HCT116 (cell line): ENCODE data around the gene ELAVL2. TPM values are rescaled to one million over a fixed set of nuclear protein-coding genes. Genes with fewer than 3 reads are reported as not detected.

Experiments
- ATAC-seq: fragments of 200-7000 bp; cut with Tn5 transposase; 2 replicates; pipeline ENCODE4 v1.9.1; 2020; ENCODE audit warnings: mild to moderate bottlenecking, moderate library complexity
- BruUV-seq: library from RNA; stranded (reverse); fragments of 400-500 nt; replicated peaks from 2 replicates; lab custom pipeline; 2021; lab: Mats Ljungman, UMichigan
- CTCF ChIA-PET: fragments of 300-600 bp; sonication (Branson Sonifier 250); formaldehyde crosslinking; loops from one replicate; lab custom pipeline; 2021; ENCODE audit warnings: antibody characterized with exemption; lab: Charles Lee
- POLR2A ChIA-PET: fragments of 300-600, 350-600 bp; sonication (Branson Sonifier 250); formaldehyde crosslinking; loops from one replicate; lab custom pipeline; 2021; ENCODE audit warnings: antibody characterized with exemption; lab: Charles Lee
- RAD21 ChIA-PET, 2 experiments: fragments of 300-600 bp; sonication (Branson Sonifier 250); formaldehyde crosslinking; loops; one replicate each; lab custom pipeline; 2023; ENCODE audit warnings: low total read pairs in 2 of 2; ENCODE audit not compliant: uncharacterized antibody in 2 of 2, unreplicated experiment in 2 of 2, low non-redundant PET in 1 of 2; lab: Charles Lee
- DNase-seq: peaks from one replicate; pipeline ENCODE4 v3.0.0-alpha.2; 2010; ENCODE audit warnings: low read depth, low spot score
- H2AFZ ChIP-seq: fragments of 200-600 bp; shearing (Covaris generic), sonication (generic); 2 replicates; pipeline ENCODE4 v1.6.1; 2017; ENCODE audit warnings: low read depth, mixed run types, mixed read lengths, antibody characterized with exemption, low read length; ENCODE audit not compliant: poor library complexity, severe bottlenecking
- H3K27ac ChIP-seq: 2 replicates; pipeline ENCODE4 v1.5.1; 2012; ENCODE audit warnings: low read depth, low read length
- H3K27me3 ChIP-seq: fragments of 200-600 bp; sonication (generic); 2 replicates; pipeline ENCODE4 v1.6.1; 2016; ENCODE audit warnings: mixed run types, low read length, mixed read lengths; ENCODE audit not compliant: insufficient read depth
- H3K36me3 ChIP-seq, 2 experiments: fragments of 200-500 bp in 1 of 2; fragments of 200-600 bp in 1 of 2; sonication (Bioruptor generic) in 1 of 2; sonication (generic) in 1 of 2; 2 replicates each; pipeline versions ENCODE4 v1.5.1 to v1.6.1; 2014 to 2016; ENCODE audit warnings: low read length in 2 of 2, inconsistent platforms in 1 of 2, mixed read lengths in 1 of 2, mixed run types in 1 of 2; ENCODE audit not compliant: insufficient read depth in 2 of 2, control insufficient read depth in 1 of 2
- H3K4me1 ChIP-seq, 2 experiments: fragments of 200-600 bp in 1 of 2; sonication (generic) in 1 of 2; 2 replicates each; pipeline versions ENCODE4 v1.5.1 to v1.6.1; 2012 to 2017; ENCODE audit warnings: low read length in 2 of 2, inconsistent platforms in 1 of 2, mild to moderate bottlenecking in 1 of 2, mixed read lengths in 1 of 2, mixed run types in 1 of 2, moderate library complexity in 1 of 2; ENCODE audit not compliant: insufficient read depth in 2 of 2, control insufficient read depth in 1 of 2
- H3K4me2 ChIP-seq: fragments of 200-600 bp; sonication (generic); 2 replicates; pipeline ENCODE4 v1.6.1; 2017; ENCODE audit warnings: mixed run types, low read length, mixed read lengths
- H3K4me3 ChIP-seq, 2 experiments: fragments of 200-600 bp in 1 of 2; sonication (generic) in 1 of 2; replicated peaks in 1 of 2; 2 replicates each; pipeline ENCODE4 v1.5.1; 2011 to 2016; ENCODE audit warnings: low read length in 2 of 2, control low read depth in 1 of 2, low read depth in 1 of 2, mild to moderate bottlenecking in 1 of 2, mixed read lengths in 1 of 2, mixed run types in 1 of 2
- H3K79me2 ChIP-seq: fragments of 200-600 bp; sonication (generic); 2 replicates; pipeline ENCODE4 v1.6.1; 2017; ENCODE audit warnings: mild to moderate bottlenecking, mixed run types, low read length, moderate library complexity, mixed read lengths; ENCODE audit not compliant: insufficient read depth
- H3K9ac ChIP-seq: fragments of 200-600 bp; sonication (generic); 2 replicates; pipeline ENCODE4 v1.6.1; 2016; ENCODE audit warnings: low read length, mixed read lengths
- H3K9me2 ChIP-seq: fragments of 200-600 bp; sonication (generic), shearing (Covaris generic); 2 replicates; pipeline ENCODE4 v1.6.1; 2017; ENCODE audit warnings: mixed run types, mild to moderate bottlenecking, moderate library complexity; ENCODE audit not compliant: insufficient read depth
- H3K9me3 ChIP-seq, 2 experiments: fragments of 200-500 bp in 1 of 2; fragments of 200-600 bp in 1 of 2; sonication (Bioruptor generic) in 1 of 2; sonication (generic) in 1 of 2; 2 replicates each; pipeline ENCODE4 v1.6.1; 2014 to 2017; ENCODE audit warnings: low read length in 2 of 2, mixed read lengths in 2 of 2, inconsistent platforms in 1 of 2, low read depth in 1 of 2, mild to moderate bottlenecking in 1 of 2, mixed run types in 1 of 2, moderate library complexity in 1 of 2; ENCODE audit not compliant: control insufficient read depth in 1 of 2, insufficient read depth in 1 of 2
- H4K20me1 ChIP-seq: fragments of 200-600 bp; sonication (generic), shearing (Covaris generic); 2 replicates; pipeline ENCODE4 v1.6.1; 2017; ENCODE audit warnings: mixed run types, mild to moderate bottlenecking, moderate library complexity; ENCODE audit not compliant: insufficient read depth
- CEBPB ChIP-seq: IDR thresholded peaks from 2 replicates; pipeline ENCODE4 v1.6.1; 2012; ENCODE audit warnings: low read depth
- CTCF ChIP-seq, 3 experiments: fragments of 200-600 bp in 1 of 3; sonication (generic) in 1 of 3; IDR thresholded peaks in 2 of 3; conservative IDR thresholded peaks in 1 of 3; 2 replicates each; pipeline ENCODE4 v1.5.1; 2012 to 2017; ENCODE audit warnings: low read depth in 2 of 3, low read length in 2 of 3, antibody characterized with exemption in 1 of 3, borderline replicate concordance in 1 of 3, control low read depth in 1 of 3, mild to moderate bottlenecking in 1 of 3, mixed read lengths in 1 of 3, mixed run types in 1 of 3, moderate library complexity in 1 of 3; ENCODE audit not compliant: insufficient read depth in 1 of 3
- EGR1 ChIP-seq: IDR thresholded peaks from 2 replicates; pipeline ENCODE4 v1.6.1; 2012; ENCODE audit warnings: low read depth
- ELF1 ChIP-seq: IDR thresholded peaks from 2 replicates; pipeline ENCODE4 v1.6.1; 2012; ENCODE audit warnings: low read depth, borderline replicate concordance
- EZH2 ChIP-seq: fragments of 200-600 bp; sonication (generic); IDR thresholded peaks from 2 replicates; pipeline ENCODE4 v1.6.1; 2017; ENCODE audit warnings: antibody characterized with exemption, mixed run types
- MAX ChIP-seq: IDR thresholded peaks from 2 replicates; pipeline ENCODE4 v1.6.1; 2012
- POLR2A ChIP-seq: IDR thresholded peaks from 2 replicates; pipeline ENCODE4 v1.7.0; 2011; ENCODE audit warnings: borderline replicate concordance; ENCODE audit not compliant: insufficient read depth, insufficient read length; ENCODE audit errors: extremely low read depth
- POLR2AphosphoS5 ChIP-seq: IDR thresholded peaks from 2 replicates; pipeline ENCODE4 v1.6.1; 2011; ENCODE audit warnings: mild to moderate bottlenecking, low read depth, low read length, moderate library complexity
- RAD21 ChIP-seq: IDR thresholded peaks from 2 replicates; pipeline ENCODE4 v1.6.1; 2012; ENCODE audit warnings: low read depth, mild to moderate bottlenecking
- REST ChIP-seq: IDR thresholded peaks from 2 replicates; pipeline ENCODE4 v1.6.1; 2012; ENCODE audit warnings: low read depth
- SP1 ChIP-seq: IDR thresholded peaks from 2 replicates; pipeline ENCODE4 v1.6.1; 2012; ENCODE audit warnings: low read depth
- ZFX ChIP-seq: fragments of 450-650 bp; IDR thresholded peaks from 2 replicates; pipeline ENCODE4 v1.6.1; 2017
- ZNF274 ChIP-seq: fragments of 200-500 bp; sonication (Bioruptor generic); IDR thresholded peaks from 2 replicates; pipeline ENCODE4 v1.6.1; 2014; ENCODE audit warnings: mild to moderate bottlenecking, low read depth, low read length, inconsistent platforms
- intact Hi-C: fragments of 100-400 bp; cut with micrococcal nuclease; formaldehyde crosslinking; loops from 2 replicates; pipeline ENCODE4 v1.10.0; 2022
- total RNA-seq: library from RNA; stranded (reverse); gene quantifications from one replicate; pipeline ENCODE4 v1.2.1, GENCODE V29; 2021; ENCODE audit not compliant: unreplicated experiment

Gene ELAVL2
- total RNA-seq, 1 experiment from 2014 or later: not detected

- no peak for ATAC-seq
- no peak for DNase-seq
- H3K27me3 ChIP-seq: no peaks in the 10 kb centered on the region
- POLR2A ChIA-PET: no interaction called here
- peaks cover 0 to 22% of the 10 kb centered on the region in 2 experiments; a peak in 2 of 4 replicates for H3K9me3 ChIP-seq
- H3K4me3 ChIP-seq: no peak overlapping the region
- no peaks in the 10 kb centered on the region for H4K20me1 ChIP-seq
- no peak overlapping the region for H3K9ac ChIP-seq
- intact Hi-C loops: no loop called here
- H3K4me2 ChIP-seq: no peak overlapping the region
- no peak overlapping the region for H3K27ac ChIP-seq
- RAD21 ChIA-PET: no interaction called here
- H3K4me1 ChIP-seq: no peaks in the 10 kb centered on the region
- no peaks in the 10 kb centered on the region for H3K36me3 ChIP-seq
- no peaks in the 10 kb centered on the region for H3K79me2 ChIP-seq
- H3K9me2 ChIP-seq: no peaks in the 10 kb centered on the region
- H2AFZ ChIP-seq: no peak overlapping the region
- no peak for TF ChIP-seq ZNF274
- TF ChIP-seq ZFX: no peak
- no peak for TF ChIP-seq MAX
- TF ChIP-seq ELF1: no peak
- TF ChIP-seq POLR2A: no peak
- CTCF ChIA-PET: no interaction called here
- no TSS peak for BruUV-seq
Observed at GRCh38 chr9:23858234-23858633, 32.2 kb upstream of the ELAVL2 start.

GRCh38 chr9:23855873-23856604 is 30.0 kb upstream of the ELAVL2 start:
- Histone ChIP-seq H3K27me3 (no peaks in the 10 kb centered on the region), H3K79me2 (no peaks in the 10 kb centered on the region), H3K9ac (no peak overlapping the region), H3K9me2 (no peaks in the 10 kb centered on the region), H3K36me3 (no peaks in the 10 kb centered on the region), H3K4me2 (no peak overlapping the region), H2AFZ (no peak overlapping the region), H3K4me3 (no peak overlapping the region), H3K9me3 (peaks cover 0 to 24% of the 10 kb centered on the region in 2 experiments; a peak in 2 of 4 replicates), H4K20me1 (no peaks in the 10 kb centered on the region), H3K27ac (no peak overlapping the region), H3K4me1 (no peaks in the 10 kb centered on the region)
- DNase-seq (no peak), ATAC-seq (no peak)
- ChIA-PET CTCF (no interaction called here), POLR2A (no interaction called here), RAD21 (no interaction called here)
- BruUV-seq: no TSS peak
- intact Hi-C loops: no loop called here
- TF ChIP-seq EZH2 (no peak), EGR1 (no peak), REST (no peak), RAD21 (no peak), ZNF274 (no peak), ZFX (no peak), CTCF (IDR thresholded peaks at IDR 0.05 in 2 of 3, conservative IDR thresholded peaks at IDR 0.05 in 1 of 3; ENCODE audit: borderline replicate concordance in 1 of 3, insufficient read depth in 1 of 3, low read depth in 2 of 3, low read length in 2 of 3) (no peak), CEBPB (no peak), SP1 (no peak), POLR2AphosphoS5 (no peak), MAX (no peak)
